Heart left ventricle (tissue), 13 donors: Measurements from ENCODE around the gene FSD1L.

Experiments used
- POLR2A ChIP-seq, 2 donors: fragments of 450-650 bp; IDR thresholded peaks; one replicate each; pipeline ENCODE4 v1.6.1; 2017; ENCODE audit warnings: antibody characterized with exemption in 2 of 2, mild to moderate bottlenecking in 2 of 2, moderate library complexity in 2 of 2
- TF ChIP-seq, protein P1 (sequence below), 12 donors: fragments of 200-600 bp; sonication (generic) in 4 of 12; IDR thresholded peaks; one replicate each; pipeline versions ENCODE4 v1.5.0 to v1.8.0; 2018 to 2022; ENCODE audit warnings: antibody characterized with exemption in 12 of 12, mild to moderate bottlenecking in 5 of 12
- donor health status: ischemic (EF 13 %, LVEDD 7.1; RV severe dilation, severe dysfunction).
- donor health status: DM: no; HTN: yes; CAD: no.
- donor health status: DM: no; HTN: no; CAD: no.
- donor health status: ischemic (EF 25% LVEDD 6.9; RV normal size, moderate dysfunction).
- donor health status: ischemic (EF 25% LVEDD 5.7; RV mildly dilated, moderate dysfunction).
- donor health status: ischemic (EF 35%, LVEDD 5.7; RV mildly dilated, moderate dysfunction).
- donor health status: nonischemic (EF 11% LVEDD 7.7; RV severe dilation, severe dysfunction).
- donor health status: DM: yes; HTN: yes; CAD: no.
- donor health status: PGD.
- donor health status: ischemic (EF 29% LVEDD 5.4; RV normal size, mild dysfunction).
- donor health status: nonischemic (EF 23%, LVEDD 6.1; RV moderate dilation, normal function).

GRCh38 chr9:105426657-105427056 lies 21.2 kb upstream of the FSD1L start:
- TF ChIP-seq, protein P1, sequence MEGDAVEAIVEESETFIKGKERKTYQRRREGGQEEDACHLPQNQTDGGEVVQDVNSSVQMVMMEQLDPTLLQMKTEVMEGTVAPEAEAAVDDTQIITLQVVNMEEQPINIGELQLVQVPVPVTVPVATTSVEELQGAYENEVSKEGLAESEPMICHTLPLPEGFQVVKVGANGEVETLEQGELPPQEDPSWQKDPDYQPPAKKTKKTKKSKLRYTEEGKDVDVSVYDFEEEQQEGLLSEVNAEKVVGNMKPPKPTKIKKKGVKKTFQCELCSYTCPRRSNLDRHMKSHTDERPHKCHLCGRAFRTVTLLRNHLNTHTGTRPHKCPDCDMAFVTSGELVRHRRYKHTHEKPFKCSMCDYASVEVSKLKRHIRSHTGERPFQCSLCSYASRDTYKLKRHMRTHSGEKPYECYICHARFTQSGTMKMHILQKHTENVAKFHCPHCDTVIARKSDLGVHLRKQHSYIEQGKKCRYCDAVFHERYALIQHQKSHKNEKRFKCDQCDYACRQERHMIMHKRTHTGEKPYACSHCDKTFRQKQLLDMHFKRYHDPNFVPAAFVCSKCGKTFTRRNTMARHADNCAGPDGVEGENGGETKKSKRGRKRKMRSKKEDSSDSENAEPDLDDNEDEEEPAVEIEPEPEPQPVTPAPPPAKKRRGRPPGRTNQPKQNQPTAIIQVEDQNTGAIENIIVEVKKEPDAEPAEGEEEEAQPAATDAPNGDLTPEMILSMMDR (IDR thresholded peaks at IDR 0.05), result no peak
- no peak for TF ChIP-seq POLR2A (IDR thresholded peaks at IDR 0.05)
